ACC112 (cell line): ENCODE measurements around the gene FXN.
"Not testable (repeated sequence)": the region's sequence is repeated elsewhere in the genome, so short reads cannot be mapped to it uniquely, and the experiment has no call there.

Source experiments
- H2AFZ ChIP-seq: fragments of 200-600 bp; sonication (generic); one replicate; pipeline ENCODE4 v1.6.0; 2017; ENCODE audit warnings: antibody characterized with exemption, low read length; ENCODE audit not compliant: unreplicated experiment
- H3K27ac ChIP-seq: fragments of 200-600 bp; sonication (generic); 2 replicates; pipeline ENCODE4 v1.5.1; 2014; ENCODE audit warnings: low read depth, mild to moderate bottlenecking, antibody characterized with exemption, low read length, moderate library complexity
- H3K27me3 ChIP-seq: fragments of 200-600 bp; sonication (generic); 2 replicates; pipeline ENCODE4 v1.6.1; 2014; ENCODE audit warnings: mild to moderate bottlenecking, antibody characterized with exemption, low read length, moderate library complexity, mixed read lengths; ENCODE audit not compliant: insufficient read depth
- H3K36me3 ChIP-seq: fragments of 200-600 bp; sonication (generic); 2 replicates; pipeline ENCODE4 v1.6.1; 2016; ENCODE audit warnings: mild to moderate bottlenecking, antibody characterized with exemption, low read length, moderate library complexity, mixed read lengths; ENCODE audit not compliant: insufficient read depth
- H3K4me1 ChIP-seq: fragments of 200-600 bp; sonication (generic); one replicate; pipeline ENCODE4 v1.6.1; 2016; ENCODE audit warnings: low read length, mixed read lengths; ENCODE audit not compliant: insufficient read depth, unreplicated experiment, control insufficient read depth
- H3K4me3 ChIP-seq: fragments of 200-600 bp; sonication (generic); 2 replicates; pipeline ENCODE4 v1.5.1; 2014; ENCODE audit warnings: mild to moderate bottlenecking, low read depth, low read length
- H3K79me2 ChIP-seq: fragments of 200-600 bp; sonication (generic); one replicate; pipeline ENCODE4 v1.6.0; 2016; ENCODE audit warnings: low read length; ENCODE audit not compliant: control insufficient read depth, unreplicated experiment, insufficient read depth

Gene FXN

DNA sequence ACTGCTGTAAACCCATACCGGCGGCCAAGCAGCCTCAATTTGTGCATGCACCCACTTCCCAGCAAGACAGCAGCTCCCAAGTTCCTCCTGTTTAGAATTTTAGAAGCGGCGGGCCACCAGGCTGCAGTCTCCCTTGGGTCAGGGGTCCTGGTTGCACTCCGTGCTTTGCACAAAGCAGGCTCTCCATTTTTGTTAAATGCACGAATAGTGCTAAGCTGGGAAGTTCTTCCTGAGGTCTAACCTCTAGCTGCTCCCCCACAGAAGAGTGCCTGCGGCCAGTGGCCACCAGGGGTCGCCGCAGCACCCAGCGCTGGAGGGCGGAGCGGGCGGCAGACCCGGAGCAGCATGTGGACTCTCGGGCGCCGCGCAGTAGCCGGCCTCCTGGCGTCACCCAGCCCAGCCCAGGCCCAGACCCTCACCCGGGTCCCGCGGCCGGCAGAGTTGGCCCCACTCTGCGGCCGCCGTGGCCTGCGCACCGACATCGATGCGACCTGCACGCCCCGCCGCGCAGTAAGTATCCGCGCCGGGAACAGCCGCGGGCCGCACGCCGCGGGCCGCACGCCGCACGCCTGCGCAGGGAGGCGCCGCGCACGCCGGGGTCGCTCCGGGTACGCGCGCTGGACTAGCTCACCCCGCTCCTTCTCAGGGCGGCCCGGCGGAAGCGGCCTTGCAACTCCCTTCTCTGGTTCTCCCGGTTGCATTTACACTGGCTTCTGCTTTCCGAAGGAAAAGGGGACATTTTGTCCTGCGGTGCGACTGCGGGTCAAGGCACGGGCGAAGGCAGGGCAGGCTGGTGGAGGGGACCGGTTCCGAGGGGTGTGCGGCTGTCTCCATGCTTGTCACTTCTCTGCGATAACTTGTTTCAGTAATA is at the start of gene FXN:
Gene FXN, plus strand, starts transcription at position 315 of the 871 bp plus-strand sequence. Its CDS starts 31 bp downstream, at position 346.
- H3K27ac ChIP-seq = peak within 1 kb of the TSS; percentile 51; the same call in 1 of the 2 replicates
- H3K27me3 ChIP-seq = no peaks in the 10 kb centered on the region
- no peaks in the 10 kb centered on the region for H3K36me3 ChIP-seq
- H3K4me1 ChIP-seq = peaks cover 12% of the 10 kb centered on the region
- H3K4me3 ChIP-seq = peak within 1 kb of the TSS; percentile 97
- peaks cover 21% of the 10 kb centered on the region for H3K79me2 ChIP-seq
- H2AFZ ChIP-seq = peak within 1 kb of the TSS; percentile 86

DNA sequence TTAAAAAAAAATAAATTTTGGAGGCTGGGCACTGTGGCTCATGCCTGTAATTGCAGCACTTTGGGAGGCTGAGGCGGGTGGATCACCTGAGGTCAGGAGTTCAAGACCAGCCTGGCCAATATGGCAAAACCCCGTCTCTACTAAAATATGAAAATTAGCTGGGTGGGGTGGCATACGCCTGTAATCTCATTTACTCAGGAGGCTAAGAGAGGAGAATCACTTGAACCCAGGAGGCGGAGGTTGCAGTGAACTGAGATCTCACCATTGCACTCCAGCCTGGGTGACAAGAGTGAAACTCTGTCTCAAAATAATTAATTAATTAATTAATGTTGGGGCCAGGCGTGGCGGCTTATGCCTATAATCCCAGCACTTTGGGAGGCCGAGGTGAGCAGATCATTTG is 48.6 kb upstream of the FXN start:
- H3K27ac ChIP-seq, H3K79me2 ChIP-seq, H2AFZ ChIP-seq, H3K4me3 ChIP-seq, H3K4me1 ChIP-seq, H3K36me3 ChIP-seq: not testable (repeated sequence)
- H3K27me3 ChIP-seq = peaks cover 21% of the 10 kb centered on the region

DNA sequence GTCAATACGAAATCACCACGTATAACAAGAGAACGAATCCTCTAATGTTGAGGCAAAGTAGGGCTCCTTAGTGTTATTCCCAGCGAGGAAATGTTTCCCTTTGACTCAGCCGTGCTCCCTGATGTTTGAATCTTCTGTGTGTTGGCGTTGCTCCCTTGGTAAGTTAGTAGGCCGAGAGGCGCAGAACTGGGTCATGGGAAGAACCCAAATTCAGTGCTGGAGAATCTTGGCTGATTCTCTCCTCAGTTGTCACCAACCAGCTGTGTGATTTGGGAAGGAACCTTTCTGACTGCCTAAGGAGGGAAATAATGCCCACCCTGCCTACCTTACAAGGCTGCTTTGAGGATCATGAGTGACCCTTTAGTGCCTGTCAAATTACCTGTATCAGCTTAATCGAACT is 44.1 kb upstream of the FXN start:
- no peaks in the 10 kb centered on the region for H3K36me3 ChIP-seq
- H3K27me3 ChIP-seq = peaks cover 22% of the 10 kb centered on the region
- H3K4me1 ChIP-seq = no peaks in the 10 kb centered on the region
- no peak overlapping the region for H2AFZ ChIP-seq
- no peak overlapping the region for H3K27ac ChIP-seq
- no peaks in the 10 kb centered on the region for H3K79me2 ChIP-seq
- H3K4me3 ChIP-seq = no peak overlapping the region

DNA sequence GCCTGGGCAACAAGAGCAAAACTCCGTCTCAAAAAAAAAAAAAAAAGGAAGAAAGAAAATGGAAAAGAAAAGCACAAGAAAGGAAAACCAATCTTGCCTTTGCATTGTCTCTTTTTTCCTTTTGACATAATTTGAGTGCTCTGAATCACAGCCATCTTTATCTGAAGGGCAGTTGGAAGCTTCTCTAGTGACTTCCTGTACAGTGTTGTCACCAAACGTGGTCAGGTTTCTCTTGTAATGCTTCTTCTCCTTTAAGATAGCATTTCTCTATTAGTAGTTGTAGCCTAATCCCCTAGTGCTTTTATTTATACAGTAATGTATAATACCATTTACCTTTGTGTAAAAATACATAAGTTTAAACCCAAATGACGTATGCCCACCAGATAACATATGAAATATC is 39.8 kb upstream of the FXN start:
- H3K27ac ChIP-seq = no peak overlapping the region
- H3K36me3 ChIP-seq = no peaks in the 10 kb centered on the region
- peaks cover 39% of the 10 kb centered on the region for H3K27me3 ChIP-seq
- no peak overlapping the region for H2AFZ ChIP-seq
- H3K4me1 ChIP-seq = no peaks in the 10 kb centered on the region
- H3K4me3 ChIP-seq = no peak overlapping the region
- H3K79me2 ChIP-seq = no peaks in the 10 kb centered on the region

DNA sequence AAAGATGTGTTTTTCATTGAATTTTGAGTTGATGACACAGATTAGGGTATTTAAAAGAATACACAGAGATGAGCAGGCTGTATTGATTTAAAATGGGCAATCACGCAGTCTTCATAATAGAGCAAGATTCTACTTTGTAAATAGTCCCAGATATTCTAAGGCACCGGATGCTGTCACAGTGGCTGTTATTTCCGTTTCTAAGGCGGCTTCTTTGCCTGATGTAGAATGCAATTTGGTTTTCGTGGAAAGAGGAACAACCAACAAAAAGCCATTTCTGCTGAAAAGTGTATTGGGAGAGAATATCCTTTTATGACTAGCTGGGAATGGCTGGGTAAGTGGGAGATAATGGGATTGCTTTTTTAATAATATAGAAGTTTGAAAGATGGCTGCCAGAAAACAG is 39.1 kb upstream of the FXN start:
- Histone ChIP-seq H3K36me3 (no peaks in the 10 kb centered on the region), H2AFZ (no peak overlapping the region), H3K4me1 (no peaks in the 10 kb centered on the region), H3K4me3 (no peak overlapping the region), H3K27ac (no peak overlapping the region), H3K79me2 (no peaks in the 10 kb centered on the region), H3K27me3 (peaks cover 43% of the 10 kb centered on the region)

DNA sequence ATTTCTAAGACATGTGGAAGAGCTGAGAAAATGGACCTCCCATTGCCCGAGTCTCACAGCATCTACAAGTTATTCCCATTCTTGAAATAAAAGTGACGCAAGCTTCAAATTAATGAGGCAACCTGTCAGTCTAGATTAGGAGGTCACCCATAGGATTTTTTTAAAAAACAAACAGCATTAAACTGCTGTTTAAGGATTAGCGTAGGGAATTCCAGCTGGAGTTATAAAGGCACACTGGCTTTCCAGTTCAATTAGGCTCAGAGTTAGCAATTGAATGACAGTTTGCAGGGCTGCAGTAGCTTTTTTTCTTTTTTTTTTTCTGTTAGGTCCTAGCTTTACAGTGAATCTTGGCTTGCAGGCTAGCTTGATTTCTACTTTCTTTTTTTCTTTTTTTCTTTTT is 37.9 kb upstream of the FXN start:
- Histone ChIP-seq H3K4me1 (no peaks in the 10 kb centered on the region), H3K4me3 (no peak overlapping the region), H3K36me3 (no peaks in the 10 kb centered on the region), H3K79me2 (no peaks in the 10 kb centered on the region), H3K27ac (no peak overlapping the region), H2AFZ (no peak overlapping the region), H3K27me3 (peaks cover 46% of the 10 kb centered on the region)

DNA sequence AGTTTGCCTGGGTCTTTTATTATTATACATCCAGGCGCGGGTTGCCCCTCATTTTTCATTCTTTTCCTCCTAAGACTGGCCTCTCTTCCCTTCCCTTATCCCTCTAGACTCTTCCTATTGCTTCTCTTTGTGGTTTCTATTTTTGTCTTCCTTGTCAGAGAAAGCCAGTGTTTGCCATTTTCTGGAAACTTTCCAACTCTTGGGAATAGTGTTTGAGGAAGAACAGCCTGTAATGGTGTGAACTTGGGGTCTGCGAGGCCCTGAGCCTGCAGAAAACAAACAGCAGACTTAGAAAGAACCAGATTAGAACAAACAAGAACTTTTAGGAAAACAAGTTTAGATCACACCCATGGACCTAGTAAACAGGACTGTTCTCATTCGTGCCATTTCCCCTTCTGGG is 37.2 kb upstream of the FXN start:
- Histone ChIP-seq H3K4me1 (no peaks in the 10 kb centered on the region), H2AFZ (no peak overlapping the region), H3K36me3 (no peaks in the 10 kb centered on the region), H3K27ac (no peak overlapping the region), H3K79me2 (no peaks in the 10 kb centered on the region), H3K27me3 (peaks cover 43% of the 10 kb centered on the region), H3K4me3 (no peak overlapping the region)

DNA sequence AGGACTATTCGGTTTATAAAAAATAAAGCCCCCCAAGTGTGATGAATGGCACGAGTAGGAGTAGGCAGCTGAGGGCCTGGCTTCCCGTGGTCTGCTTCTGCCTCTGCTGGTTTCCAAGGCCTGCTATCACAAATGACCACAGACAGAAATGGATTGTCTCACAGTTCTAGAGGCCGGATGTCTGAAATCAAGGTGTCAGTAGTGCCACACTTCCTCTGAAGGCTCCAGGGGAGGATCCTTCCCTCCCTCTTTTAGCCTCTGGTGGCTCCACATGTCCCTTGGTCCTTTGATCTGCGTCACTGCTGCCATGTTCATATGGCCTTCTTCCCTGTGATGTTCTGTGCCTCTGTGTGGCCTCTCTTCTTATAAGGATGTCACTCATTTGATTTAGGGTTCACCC is 36.7 kb upstream of the FXN start:
- H3K27ac ChIP-seq = no peak overlapping the region

DNA sequence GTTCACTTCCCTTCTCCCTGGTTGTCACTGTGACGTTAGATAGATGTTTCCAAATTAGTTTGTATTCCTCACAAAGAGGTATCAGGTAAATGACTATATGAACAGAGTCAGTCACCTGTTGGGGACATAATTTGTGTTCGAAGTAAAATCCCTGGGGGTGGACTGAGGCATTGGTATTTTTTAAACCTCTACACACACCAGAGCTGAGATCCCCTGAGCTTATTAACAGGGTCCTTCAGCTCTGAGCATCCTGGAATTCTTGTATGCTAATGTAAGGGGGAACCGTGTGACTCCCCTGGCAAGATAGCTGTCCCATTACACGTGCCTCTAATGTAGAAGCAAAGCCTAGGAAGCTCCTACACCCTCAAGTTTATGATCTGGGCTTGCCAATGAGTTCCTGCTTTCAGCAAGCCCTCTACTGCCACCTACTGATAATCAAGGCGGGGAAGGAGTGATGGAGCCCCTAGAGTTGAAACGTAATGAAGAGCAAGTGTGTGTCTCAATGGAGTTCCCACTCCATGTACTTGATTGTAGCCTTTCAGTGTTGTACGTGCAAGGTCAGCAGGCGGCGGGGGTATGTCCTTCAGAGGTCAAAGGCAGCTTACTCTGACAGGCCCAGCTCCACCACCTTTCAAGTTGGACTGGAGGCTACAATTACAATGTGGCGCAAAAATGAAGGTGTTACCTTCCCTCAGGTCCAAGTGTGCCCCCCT is 36.0 kb upstream of the FXN start:
- Histone ChIP-seq H3K27ac (no peak overlapping the region), H3K27me3 (peaks cover 49% of the 10 kb centered on the region), H3K36me3 (no peaks in the 10 kb centered on the region), H3K4me1 (no peaks in the 10 kb centered on the region), H2AFZ (no peak overlapping the region), H3K4me3 (no peak overlapping the region), H3K79me2 (no peaks in the 10 kb centered on the region)

More for the DNA sequence above, 36.7 kb upstream of the FXN start:
- H2AFZ ChIP-seq = no peak overlapping the region
- peaks cover 45% of the 10 kb centered on the region for H3K27me3 ChIP-seq
- H3K4me3 ChIP-seq = no peak overlapping the region
- no peaks in the 10 kb centered on the region for H3K36me3 ChIP-seq
- H3K4me1 ChIP-seq = no peaks in the 10 kb centered on the region
- H3K79me2 ChIP-seq = no peaks in the 10 kb centered on the region

DNA sequence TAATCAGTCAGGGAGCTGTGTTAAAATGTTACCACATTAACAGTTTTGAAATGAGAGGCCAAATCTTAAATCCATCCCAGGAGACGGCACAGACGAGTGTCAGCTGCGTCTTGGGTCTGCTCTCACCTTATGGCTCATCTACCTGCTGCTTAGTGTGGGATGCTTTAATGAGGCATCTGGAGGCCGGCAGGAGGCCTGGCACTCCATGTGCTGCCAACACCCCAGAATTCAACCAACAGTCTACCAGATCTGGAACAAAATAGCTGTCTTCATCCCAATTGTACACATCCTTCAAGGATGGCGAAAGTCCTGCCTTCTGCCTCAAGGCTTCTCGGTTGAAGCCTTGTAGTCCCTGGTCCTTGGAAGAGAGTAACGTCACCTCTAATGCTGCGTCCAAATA is 33.6 kb upstream of the FXN start:
- H3K27me3 ChIP-seq = peaks cover 49% of the 10 kb centered on the region
- no peaks in the 10 kb centered on the region for H3K79me2 ChIP-seq
- no peak overlapping the region for H3K27ac ChIP-seq
- H3K36me3 ChIP-seq = no peaks in the 10 kb centered on the region
- no peaks in the 10 kb centered on the region for H3K4me1 ChIP-seq
- no peak overlapping the region for H3K4me3 ChIP-seq
- no peak overlapping the region for H2AFZ ChIP-seq

DNA sequence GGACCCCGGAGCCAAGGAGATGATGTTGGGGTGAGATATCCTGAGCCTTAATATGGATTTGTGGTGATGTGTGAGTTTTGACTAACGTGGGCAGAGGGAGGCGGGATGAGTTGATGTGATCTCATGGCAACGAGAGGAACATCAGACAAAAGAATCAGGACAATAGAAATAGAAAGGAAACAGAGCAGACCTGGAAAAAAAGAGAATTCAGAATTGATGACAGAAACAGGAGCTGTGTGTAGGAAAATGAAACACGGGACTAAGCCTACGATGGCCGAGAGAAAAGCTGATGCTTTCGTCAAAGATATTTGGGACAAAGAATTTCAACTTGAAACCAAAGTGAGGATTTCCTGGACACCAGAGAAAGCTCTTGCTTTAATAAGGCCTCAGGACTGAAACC is 32.5 kb upstream of the FXN start:
- H3K4me3 ChIP-seq = no peak overlapping the region
- H3K79me2 ChIP-seq = no peaks in the 10 kb centered on the region
- H3K36me3 ChIP-seq = no peaks in the 10 kb centered on the region
- H3K27me3 ChIP-seq = peaks cover 42% of the 10 kb centered on the region
- no peak overlapping the region for H2AFZ ChIP-seq
- no peaks in the 10 kb centered on the region for H3K4me1 ChIP-seq
- no peak overlapping the region for H3K27ac ChIP-seq
